GM10266 (cell line): ENCODE data around the gene CYBB.
A peak's percentile ranks its signal among the peaks of the same experiment; 100 is the strongest.

ENCODE experiments used
- DNase-seq: peaks from one replicate; pipeline ENCODE4 v3.0.0; 2012; ENCODE audit errors: extremely low spot score
- CTCF ChIP-seq: IDR thresholded peaks from 2 replicates; pipeline ENCODE4 v1.5.1; 2012; ENCODE audit warnings: mild to moderate bottlenecking, low read depth; ENCODE audit not compliant: control insufficient read depth, insufficient read depth; ENCODE audit errors: missing control alignments

Gene CYBB

DNA sequence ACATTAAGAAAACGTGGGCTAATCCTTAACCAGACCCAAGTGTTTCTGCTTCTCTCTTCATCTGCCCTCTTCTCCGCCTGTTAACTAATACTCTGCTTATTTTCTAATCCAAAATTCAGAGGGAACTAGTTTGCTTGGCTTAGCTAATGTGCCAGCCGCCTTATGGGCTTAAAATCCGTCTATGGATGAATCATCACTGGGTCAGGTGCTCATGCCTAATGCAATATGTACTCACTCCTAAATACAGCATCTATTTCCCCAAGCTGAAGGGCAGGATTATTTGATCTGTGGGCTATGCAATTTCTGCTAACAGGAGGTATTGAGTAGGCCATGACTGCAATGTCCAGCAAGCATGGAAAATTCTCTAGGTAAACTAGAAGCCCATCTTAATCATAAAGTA lies 55.1 kb downstream of the CYBB start:
- TF ChIP-seq CTCF, result no peak
- no peak for DNase-seq

- DNase-seq, result no peak
- TF ChIP-seq CTCF, result no peak
Measured at GRCh38 chrX:37840931-37841330, 61.1 kb downstream of the CYBB start.

GRCh38 chrX:37844622-37845021 lies 64.8 kb downstream of the CYBB start:
- TF ChIP-seq CTCF, result no peak
- no peak for DNase-seq

- DNase-seq, result no peak
- TF ChIP-seq CTCF, result no peak
Measured at GRCh38 chrX:37846141-37846540, 66.3 kb downstream of the CYBB start.

DNA sequence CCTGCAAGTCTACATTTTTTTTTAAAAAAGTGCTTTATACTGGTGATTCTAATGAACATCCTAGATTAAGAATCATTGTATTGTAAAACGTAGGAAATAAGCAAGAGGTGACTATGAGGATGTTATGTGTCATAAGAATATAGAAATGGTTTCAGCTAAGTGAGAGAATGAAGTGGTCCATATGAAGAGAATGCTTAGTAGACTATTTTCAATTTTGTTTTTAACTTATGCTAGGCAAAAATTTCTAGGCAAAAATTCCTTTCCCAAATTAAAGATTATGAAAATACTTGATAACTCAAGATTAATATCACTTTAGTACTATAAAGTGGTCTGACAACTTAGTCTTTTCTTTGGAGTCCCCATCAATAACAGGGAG lies 66.7 kb downstream of the CYBB start:
- DNase-seq, result no peak
- no peak for TF ChIP-seq CTCF

DNA sequence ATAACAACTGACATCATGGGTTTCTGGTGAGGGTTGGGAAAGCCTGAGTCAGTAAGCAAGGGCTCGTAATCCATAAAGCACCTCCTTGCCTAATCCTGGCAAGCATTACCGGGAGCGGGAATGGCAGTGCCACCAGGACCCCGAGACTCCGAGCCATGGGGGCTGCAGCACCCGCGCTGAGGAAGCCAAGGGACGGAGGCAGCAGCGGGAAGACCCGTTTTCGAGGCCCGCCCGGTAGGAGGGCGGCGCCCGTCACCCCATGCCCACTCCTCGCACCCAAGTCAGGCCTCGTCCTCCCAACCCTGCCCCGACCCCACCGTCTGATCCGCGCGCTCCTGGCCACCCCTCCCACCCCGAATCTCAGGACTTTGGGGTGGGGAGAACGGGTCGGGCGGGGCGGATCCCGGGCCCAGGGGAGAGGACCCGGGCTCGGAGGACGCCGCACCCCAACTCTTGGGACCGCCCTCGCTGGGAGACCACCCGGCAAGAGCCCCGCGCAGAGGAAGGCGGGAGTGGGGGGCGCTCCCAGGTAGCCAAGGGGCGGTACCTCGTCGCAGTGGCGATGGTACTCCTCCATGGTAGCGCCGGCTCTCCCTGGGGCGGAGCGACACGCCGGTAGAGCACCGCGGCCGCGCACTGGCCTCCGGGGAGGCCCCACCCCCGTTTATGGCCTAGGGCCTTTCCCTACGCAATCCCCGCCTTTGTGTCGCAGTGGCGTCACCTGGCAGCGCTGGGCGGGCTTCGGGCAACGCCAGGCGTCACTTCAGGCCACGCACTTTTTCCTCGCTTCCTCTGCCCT lies 67.3 kb downstream of the CYBB start, which contains the start of gene DYNLT3:
Gene DYNLT3, minus strand, starts transcription at position 638 of the 799 bp plus-strand sequence. Its CDS starts 61 bp downstream, at position 577.
- DNase-seq, result peak; percentile 74
- TF ChIP-seq CTCF, result no peak

DNA sequence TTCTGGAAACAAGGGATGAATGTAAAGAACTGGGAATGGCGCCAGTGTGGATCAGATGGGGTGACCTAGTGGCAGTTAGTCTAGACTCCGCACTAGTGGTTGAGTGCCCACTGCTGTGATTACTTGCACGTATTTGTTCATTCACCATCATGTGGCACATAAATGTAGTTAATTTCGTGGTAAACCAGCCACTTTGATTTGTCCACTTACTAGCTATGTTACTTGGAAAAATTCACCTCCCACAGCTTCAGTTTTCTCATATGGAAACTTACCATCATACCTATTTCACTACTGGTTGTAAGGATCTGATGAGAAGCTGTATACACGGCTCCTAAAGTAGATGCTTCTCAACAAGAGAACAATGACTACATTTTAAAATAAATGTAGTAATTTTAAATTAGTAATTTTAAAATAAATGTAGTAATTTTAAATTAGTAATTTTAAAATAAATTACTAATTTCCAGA lies 67.9 kb downstream of the CYBB start:
- peak; percentile 2 for DNase-seq
- TF ChIP-seq CTCF, result no peak
